Right ventricle myocardium inferior (tissue), 1 donor: Measurements from ENCODE around the gene SCUBE3. TPM values are rescaled to one million over a fixed set of nuclear protein-coding genes. Genes with fewer than 3 reads are reported as not detected.

Experiments used
- ATAC-seq: fragments of 200-7000 bp; cut with Tn5 transposase; one replicate; pipeline ENCODE4 v1.9.1; 2020; ENCODE audit warnings: mild to moderate bottlenecking, moderate library complexity
- DNase-seq: peaks from one replicate; pipeline ENCODE4 v3.0.0; 2021; ENCODE audit errors: missing footprints
- intact Hi-C: fragments of 100-400 bp; cut with DNase I; formaldehyde crosslinking; loops from one replicate; pipeline ENCODE4 v1.11.0; 2022
- long read RNA-seq: library from polyadenylated mRNA; unstranded; transcript quantifications from one replicate; pipeline ENCODE4 v2.0.0, GENCODE V29; 2021
- total RNA-seq: library from RNA; stranded (reverse); fragmentation: NEBNext Ultra II Directional; extraction: Animal tissue kit (Norgen Biotek cat#: 25700); gene quantifications from one replicate; pipeline ENCODE4 v1.2.1, GENCODE V29; 2021
- donor health status: DM: no; HTN: yes; CAD: no; lungs with severe emphysema.

SCUBE3 gene
- total RNA-seq = 10.3 TPM
- long read RNA-seq, full-length matches to known transcripts = 6 of 19 reads
- long read RNA-seq, partial matches to known transcripts = 6 of 19 reads
- long read RNA-seq, other reads (novel, unspliced or antisense) = 7 of 19 reads

GRCh38 chr6:35213824-35214756, at the start of gene SCUBE3:
TSS of gene SCUBE3 (plus strand) at chr6:35213956. CDS start at chr6:35214419, 463 bp downstream.
- ATAC-seq = peak; percentile 41
- intact Hi-C loops = loop anchor here (1.0 kb wide), 1 partner anchor 25 kb away; no protein-coding TSS in a partner anchor
- DNase-seq = no peak

DNA sequence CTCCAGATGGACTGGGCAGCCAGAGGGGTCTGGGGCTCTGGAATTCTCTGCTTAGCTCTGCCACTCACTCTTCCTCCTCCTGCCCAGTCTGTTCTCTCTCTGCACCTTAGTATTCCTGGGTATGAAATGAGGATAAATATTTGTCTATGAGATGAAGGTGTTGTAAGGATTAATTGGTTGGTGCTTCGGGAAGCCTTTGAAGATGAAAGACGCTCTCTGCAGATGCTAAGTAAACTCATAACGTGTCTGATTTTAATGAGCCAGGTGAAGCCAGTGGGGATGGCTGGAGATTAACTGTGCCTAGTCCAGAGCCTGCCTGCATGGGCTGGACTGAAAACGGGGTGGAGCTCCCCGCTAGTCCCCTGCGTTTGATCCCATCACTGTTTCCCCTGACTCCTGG, 49.5 kb upstream of the SCUBE3 start:
- no peak for DNase-seq
- ATAC-seq = no peak
- intact Hi-C loops = no loop called here

GRCh38 chr6:35164868-35165267, 48.9 kb upstream of the SCUBE3 start:
- intact Hi-C loops = loop anchor here (5.0 kb wide), 1 partner anchor 37 kb away; no protein-coding TSS in a partner anchor
- ATAC-seq (no peak), DNase-seq (no peak)

DNA sequence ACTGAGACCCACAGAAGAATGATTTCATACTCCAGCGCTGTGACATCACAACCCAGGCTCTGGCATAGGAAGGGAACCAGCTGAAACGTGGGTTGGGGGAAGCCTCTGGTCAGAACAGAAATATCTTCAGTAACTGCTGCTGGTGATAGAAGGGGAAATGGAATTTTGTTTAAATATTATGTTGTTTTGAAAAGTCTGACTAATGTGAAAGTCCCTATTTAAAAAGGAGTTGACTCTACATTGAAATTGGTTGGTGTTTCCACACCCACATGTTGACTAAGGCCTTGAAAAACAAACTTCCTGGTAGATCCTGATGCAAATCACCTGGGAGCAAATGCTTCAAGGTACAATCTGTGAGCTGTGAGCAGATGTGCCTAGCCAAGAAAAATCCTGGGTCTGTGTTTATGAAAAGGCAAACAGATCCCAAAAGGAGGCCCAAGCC, 48.1 kb upstream of the SCUBE3 start:
- ATAC-seq = no peak
- no peak for DNase-seq
- intact Hi-C loops = loop anchor here (5.0 kb wide), 1 partner anchor 37 kb away; no protein-coding TSS in a partner anchor

DNA sequence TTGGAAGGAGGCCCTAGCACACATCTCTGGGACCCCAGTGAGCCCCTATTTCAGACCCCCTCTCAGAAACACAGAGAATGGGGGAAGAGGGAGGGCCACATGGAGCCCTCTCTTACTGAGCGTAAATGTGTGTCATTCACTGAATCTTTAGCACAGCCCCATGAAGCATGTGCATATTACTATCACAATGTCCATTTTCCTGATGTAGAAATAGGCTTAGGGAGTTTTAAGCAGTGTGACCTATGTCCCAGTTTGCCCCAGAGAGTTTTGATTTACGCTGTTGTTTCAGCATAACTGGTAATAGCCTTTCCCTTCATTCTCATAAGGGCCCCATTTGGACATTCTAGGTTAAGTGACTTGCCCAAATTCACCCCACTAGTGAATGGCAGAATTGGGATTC, 47.6 kb upstream of the SCUBE3 start:
- intact Hi-C loops = loop anchor here (5.0 kb wide), 1 partner anchor 36 kb away; no protein-coding TSS in a partner anchor
- DNase-seq (no peak), ATAC-seq (no peak)

DNA sequence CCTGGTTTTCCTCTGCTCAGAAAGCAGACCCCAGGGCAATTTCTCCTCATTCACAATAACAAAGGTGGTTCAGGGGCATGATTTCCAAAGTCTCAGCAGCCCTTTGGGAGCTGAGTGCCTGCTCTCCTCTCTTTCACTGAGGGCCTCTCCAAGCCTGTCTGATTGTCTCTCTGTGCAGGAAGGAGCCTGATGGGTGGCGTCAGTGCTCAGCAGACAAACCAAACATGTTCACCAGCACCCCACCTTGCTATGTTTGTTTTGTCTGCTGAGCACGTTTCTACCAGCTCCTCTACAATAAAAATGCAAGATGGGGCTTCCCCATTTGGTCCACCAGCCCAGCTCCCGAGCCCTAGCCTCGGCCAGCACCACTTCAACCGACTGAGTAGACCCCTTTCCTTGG, 47.2 kb upstream of the SCUBE3 start:
- no peak for ATAC-seq
- DNase-seq = no peak
- intact Hi-C loops = loop anchor here (5.0 kb wide), 1 partner anchor 36 kb away; no protein-coding TSS in a partner anchor

- intact Hi-C loops = loop anchor here (5.0 kb wide), 1 partner anchor 35 kb away; no protein-coding TSS in a partner anchor
- DNase-seq (no peak), ATAC-seq (no peak)
These were observed 46.3 kb upstream of the SCUBE3 start for GRCh38 chr6:35167505-35167904.

DNA sequence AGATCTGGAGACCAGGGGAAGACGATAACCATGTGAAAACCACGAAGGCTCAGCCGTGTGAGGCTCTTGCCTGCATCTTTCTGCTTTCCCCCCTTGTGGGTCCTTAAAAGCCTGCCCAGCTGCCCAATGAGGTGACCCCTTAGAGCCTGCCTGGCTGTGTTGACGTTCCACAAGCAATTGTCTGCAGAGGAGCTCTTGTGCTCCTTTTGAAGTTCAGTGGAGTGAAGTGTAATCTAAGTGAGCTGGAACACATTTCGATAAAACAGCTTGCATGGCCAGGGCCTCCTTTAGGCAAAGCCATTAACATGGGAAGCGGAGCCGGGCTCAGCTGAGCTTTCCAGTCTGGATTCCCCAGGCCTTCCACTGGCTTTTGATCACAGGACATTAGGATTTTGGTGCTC, 45.3 kb upstream of the SCUBE3 start:
- intact Hi-C loops = loop anchor here (5.0 kb wide), 1 partner anchor 34 kb away; no protein-coding TSS in a partner anchor
- peak; percentile 51 for ATAC-seq
- DNase-seq = no peak

GRCh38 chr6:35170166-35170565, 43.6 kb upstream of the SCUBE3 start:
- intact Hi-C loops = no loop called here
- no peak for DNase-seq
- no peak for ATAC-seq

- no peak for DNase-seq
- intact Hi-C loops = no loop called here
- ATAC-seq = no peak
These were observed 42.9 kb upstream of the SCUBE3 start for GRCh38 chr6:35170891-35171290.

- DNase-seq = no peak
- no peak for ATAC-seq
- intact Hi-C loops = no loop called here
These were observed 40.7 kb upstream of the SCUBE3 start for GRCh38 chr6:35173044-35173426.

GRCh38 chr6:35173427-35174087, 40.2 kb upstream of the SCUBE3 start:
- no peak for ATAC-seq
- intact Hi-C loops = no loop called here
- no peak for DNase-seq

DNA sequence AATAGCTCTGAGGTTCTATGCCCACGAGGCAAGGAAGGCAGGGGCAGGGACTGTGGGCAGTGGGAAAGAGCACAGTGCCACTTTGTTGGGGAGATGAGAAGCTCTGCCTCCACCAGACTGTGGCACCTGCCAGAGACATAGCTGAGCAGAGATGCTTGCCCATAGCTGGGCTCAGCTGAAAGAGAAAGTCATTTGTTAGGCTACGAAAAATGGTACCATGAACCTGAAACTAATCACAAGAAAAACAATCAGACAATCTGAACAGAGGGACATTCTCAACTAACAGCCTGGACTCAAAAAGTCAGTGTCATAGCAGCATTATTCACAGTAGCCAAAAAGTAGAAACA, 39.7 kb upstream of the SCUBE3 start:
- ATAC-seq = no peak
- intact Hi-C loops = no loop called here

DNA sequence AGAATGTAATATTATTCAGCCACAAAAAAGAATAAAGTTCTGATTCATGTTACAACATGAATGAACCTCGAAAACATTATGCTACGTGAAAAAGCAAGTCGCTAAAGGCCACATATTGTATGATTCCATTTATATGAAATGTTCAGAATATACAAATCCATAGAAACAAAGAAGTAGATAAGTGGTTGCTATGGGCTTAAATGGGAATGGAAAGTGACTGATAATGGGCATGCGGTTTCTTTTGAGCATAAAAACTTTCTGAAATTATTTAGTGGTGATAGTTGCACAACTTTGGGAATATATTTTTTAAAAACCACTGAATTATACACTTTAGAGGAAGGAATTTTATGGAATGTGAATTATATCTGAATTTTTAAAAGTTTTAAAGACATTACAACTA, 39.3 kb upstream of the SCUBE3 start:
- ATAC-seq (no peak), DNase-seq (no peak)
- intact Hi-C loops = no loop called here

More for the DNA sequence above, 39.7 kb upstream of the SCUBE3 start:
- DNase-seq = no peak

GRCh38 chr6:35176301-35177024, 37.3 kb upstream of the SCUBE3 start:
- no peak for ATAC-seq
- intact Hi-C loops = no loop called here

GRCh38 chr6:35177157-35177556, 36.6 kb upstream of the SCUBE3 start:
- ATAC-seq (no peak), DNase-seq (no peak)
- intact Hi-C loops = no loop called here

More at GRCh38 chr6:35176301-35177024, 37.3 kb upstream of the SCUBE3 start:
- no peak for DNase-seq

DNA sequence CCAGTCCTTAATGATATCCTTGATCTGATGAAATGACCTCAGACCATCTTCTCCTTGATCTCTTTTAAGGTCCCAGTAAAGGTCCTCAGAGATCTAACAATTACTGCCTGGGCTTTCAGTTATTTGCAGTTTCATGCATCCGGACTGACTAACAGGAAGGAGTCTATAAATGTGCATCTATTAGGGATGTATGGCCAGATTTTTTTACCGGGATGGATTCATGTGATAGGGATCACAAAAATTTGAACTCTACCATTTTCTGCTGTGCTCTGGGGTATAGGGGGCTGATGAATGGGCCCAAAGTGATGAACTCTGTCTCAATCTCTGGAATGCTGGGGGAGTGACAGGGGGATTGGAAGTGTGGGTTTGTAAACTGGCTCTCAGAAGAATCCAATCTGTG, 36.2 kb upstream of the SCUBE3 start:
- intact Hi-C loops = no loop called here
- DNase-seq (no peak), ATAC-seq (no peak)

GRCh38 chr6:35178012-35178411, 35.7 kb upstream of the SCUBE3 start:
- intact Hi-C loops = no loop called here
- ATAC-seq (no peak), DNase-seq (no peak)
